Measurements from ENCODE around the gene ADGRD1. TPM values are rescaled to one million over a fixed set of nuclear protein-coding genes. Genes with fewer than 3 reads are reported as not detected.

ADGRD1 gene
- total RNA-seq, 2 experiments from 2014 or later, result 0.27 to 0.65 TPM

DNA sequence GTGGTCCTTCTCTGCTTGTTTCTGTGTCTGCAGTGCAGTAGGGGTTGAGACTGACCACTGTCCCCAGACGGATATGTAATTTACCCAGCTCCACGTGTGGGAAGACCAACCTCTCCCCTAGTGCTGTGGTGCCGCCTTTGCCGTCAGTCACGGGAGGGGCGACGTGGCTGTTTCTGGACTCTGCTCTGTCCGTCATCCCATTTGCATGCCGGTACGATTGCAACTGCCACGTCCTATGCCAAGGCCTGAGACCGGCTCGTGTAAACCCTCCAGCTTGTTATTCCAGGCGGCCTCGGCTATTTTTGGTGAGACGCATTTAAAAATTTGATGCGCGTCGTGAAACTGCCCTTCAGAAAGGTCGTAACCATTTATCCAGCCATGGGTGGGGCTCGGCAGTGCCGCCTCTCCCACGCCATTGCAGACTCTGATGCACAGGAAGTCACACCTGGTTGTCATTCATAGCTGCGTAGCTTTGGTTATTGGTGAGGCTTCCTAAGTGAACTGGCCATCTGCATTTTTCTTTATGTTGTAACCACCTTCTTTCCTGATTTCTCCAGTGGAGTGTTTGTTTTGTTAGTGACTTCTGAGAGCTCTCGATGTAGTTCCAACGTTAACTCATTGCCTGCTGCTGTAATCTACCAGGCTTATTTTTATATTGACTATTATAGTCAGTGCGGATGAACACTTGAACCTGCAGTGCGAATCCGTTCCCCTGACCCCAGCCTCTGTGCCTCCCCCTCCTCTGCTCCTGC is 75.1 kb downstream of the ADGRD1 start:
- H3K27ac Mint-ChIP-seq, result no peak overlapping the region
- no peaks in the 10 kb centered on the region for H3K27me3 Mint-ChIP-seq
- H3K36me3 Mint-ChIP-seq (ENCODE audit: low read depth), result no peaks in the 10 kb centered on the region
- ATAC-seq (no peak), DNase-seq (no peak)
- ChIA-PET CTCF (no interaction called here), POLR2A (no interaction called here)
- intact Hi-C loops (cut with micrococcal nuclease), result no loop called here
- H3K9me3 Mint-ChIP-seq, result no peaks in the 10 kb centered on the region
- H3K4me3 Mint-ChIP-seq, result no peak overlapping the region
- H3K4me1 Mint-ChIP-seq (ENCODE audit: low read depth), result no peaks in the 10 kb centered on the region
- no peak for TF ChIP-seq CTCF (IDR thresholded peaks at IDR 0.05)

DNA sequence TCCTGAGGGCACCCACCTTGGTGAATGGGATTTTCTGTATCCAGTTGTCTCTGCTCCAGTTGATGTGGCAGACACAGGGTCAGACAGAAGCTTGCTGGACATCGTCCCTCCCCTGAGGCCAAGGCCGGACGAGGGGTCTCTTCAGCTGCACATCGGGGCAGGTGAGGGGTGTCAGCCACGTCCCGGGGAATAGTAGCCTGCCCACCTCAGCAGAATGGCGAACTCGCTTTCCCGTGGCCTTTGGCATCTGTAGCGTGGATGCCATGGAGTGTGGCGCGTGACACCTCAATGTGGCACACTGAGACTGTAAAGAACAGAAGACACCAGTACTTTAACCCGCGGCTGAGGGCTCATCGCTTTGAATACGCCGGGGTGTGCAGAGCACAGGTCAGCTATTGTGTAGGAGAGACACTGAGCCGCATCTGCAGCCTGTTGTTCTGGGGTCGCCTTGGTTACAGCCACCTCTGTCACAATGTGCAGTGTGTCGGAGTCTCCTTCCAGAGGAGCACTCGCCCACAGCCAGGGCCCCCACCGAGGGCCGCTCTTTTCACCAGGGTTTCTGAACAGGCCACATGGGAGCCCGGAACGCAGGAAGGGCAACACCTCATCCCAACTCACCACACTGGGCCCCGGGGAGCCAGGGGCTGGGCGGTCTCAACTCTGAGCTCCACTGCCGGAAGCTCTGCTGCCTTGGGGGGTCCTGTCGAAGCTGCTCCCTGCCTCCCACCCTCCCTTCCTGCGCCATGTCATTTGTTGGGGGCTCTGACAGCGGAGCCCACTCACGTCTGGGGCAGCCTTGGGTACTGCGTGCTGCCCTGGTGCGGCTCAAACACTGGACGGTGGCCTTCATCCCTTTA is 77.0 kb downstream of the ADGRD1 start:
- Mint-ChIP-seq H3K4me3 (no peak overlapping the region), H3K9me3 (no peaks in the 10 kb centered on the region), H3K27ac (no peak overlapping the region), H3K27me3 (no peaks in the 10 kb centered on the region), H3K36me3 (ENCODE audit: low read depth) (no peaks in the 10 kb centered on the region), H3K4me1 (ENCODE audit: low read depth) (peaks cover 6% of the 10 kb centered on the region)
- no peak for TF ChIP-seq CTCF (IDR thresholded peaks at IDR 0.05)
- ATAC-seq, result no peak
- intact Hi-C loops (cut with micrococcal nuclease), result no loop called here
- ChIA-PET POLR2A (interaction anchor here (0.6 to 1.0 kb wide), 2 partner anchors 71 to 151 kb away, joined by 3 read pairs; no protein-coding TSS in a partner anchor), CTCF (no interaction called here)
- DNase-seq, result no peak

DNA sequence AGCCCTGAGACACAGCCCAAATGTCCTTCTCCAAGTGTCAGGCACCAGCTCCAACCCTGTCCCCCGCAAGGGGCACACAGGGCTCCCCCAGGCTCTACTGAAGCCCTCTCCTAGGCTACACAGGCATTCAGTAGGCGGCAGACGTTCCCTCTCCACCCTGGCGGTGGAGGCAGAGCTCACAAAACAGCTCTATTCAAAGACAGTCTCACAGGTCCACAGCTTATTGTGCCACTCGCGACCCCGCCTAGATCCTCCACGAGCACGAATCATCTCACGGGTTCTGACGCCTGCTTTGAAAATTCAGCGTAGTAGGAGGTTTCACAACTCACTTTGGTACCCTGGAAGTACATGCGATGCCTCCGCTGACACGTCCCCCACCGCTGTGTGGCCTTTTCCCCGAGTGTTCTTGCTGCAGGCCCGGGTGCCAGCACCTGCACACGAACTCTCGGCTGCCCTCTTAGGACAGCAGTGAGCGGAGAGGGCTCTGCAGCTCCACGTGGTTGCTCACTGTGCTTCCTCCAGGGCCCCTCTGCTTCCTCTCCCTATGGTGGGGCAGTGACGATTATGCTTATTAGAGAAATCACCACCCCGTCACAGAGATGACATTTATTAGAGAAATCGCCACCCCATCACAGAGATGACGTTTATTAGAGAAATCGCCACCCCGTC is 78.5 kb downstream of the ADGRD1 start:
- Mint-ChIP-seq H3K4me1 (ENCODE audit: low read depth) (peaks cover 6% of the 10 kb centered on the region), H3K9me3 (no peaks in the 10 kb centered on the region), H3K36me3 (ENCODE audit: low read depth) (no peaks in the 10 kb centered on the region), H3K4me3 (no peak overlapping the region), H3K27me3 (no peaks in the 10 kb centered on the region), H3K27ac (no peak overlapping the region)
- POLR2A ChIA-PET, result no interaction called here
- CTCF ChIA-PET, result no interaction called here
- TF ChIP-seq CTCF (IDR thresholded peaks at IDR 0.05), result no peak
- ATAC-seq (no peak), DNase-seq (no peak)
- intact Hi-C loops (cut with micrococcal nuclease), result no loop called here

DNA sequence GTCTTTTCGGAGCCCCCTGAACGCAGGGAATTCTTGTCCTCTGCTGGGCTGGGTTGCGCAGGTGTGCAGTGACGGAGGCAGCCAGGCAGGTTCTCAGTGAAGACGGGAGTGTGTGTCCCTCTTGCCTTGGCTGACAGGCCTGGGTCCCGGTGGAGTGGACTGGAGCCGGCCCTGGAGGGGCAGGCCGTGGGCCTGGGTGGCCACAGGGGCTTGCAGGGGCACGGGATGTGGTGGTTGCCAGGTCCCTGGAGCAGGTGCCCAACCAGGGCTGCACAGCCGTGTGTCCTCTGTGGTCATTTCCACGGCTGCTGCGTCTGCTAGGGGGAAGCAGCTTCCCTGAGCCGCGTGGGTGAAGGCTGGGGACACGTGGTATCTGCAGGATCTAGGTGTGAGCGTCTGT is 79.8 kb downstream of the ADGRD1 start:
- no peak for DNase-seq
- Mint-ChIP-seq H3K4me3 (no peak overlapping the region), H3K9me3 (no peaks in the 10 kb centered on the region), H3K27me3 (no peaks in the 10 kb centered on the region), H3K4me1 (ENCODE audit: low read depth) (peaks cover 6% of the 10 kb centered on the region), H3K36me3 (ENCODE audit: low read depth) (no peaks in the 10 kb centered on the region), H3K27ac (no peak overlapping the region)
- TF ChIP-seq CTCF (IDR thresholded peaks at IDR 0.05), result no peak
- no peak for ATAC-seq
- intact Hi-C loops (cut with micrococcal nuclease), result no loop called here
- ChIA-PET CTCF (no interaction called here), POLR2A (no interaction called here)
